ENCODE results near the gene ST6GALNAC6.
"Not testable (repeated sequence)": the region's sequence is repeated elsewhere in the genome, so short reads cannot be mapped to it uniquely, and the experiment has no call there.

ST6GALNAC6 gene

GRCh38 chr9:127887792-127888191, 11.6 kb downstream of the ST6GALNAC6 start:
- DNase-seq: peak; percentile 39

- no peak for DNase-seq
Measured at GRCh38 chr9:127886401-127886972, 12.9 kb downstream of the ST6GALNAC6 start.

DNA sequence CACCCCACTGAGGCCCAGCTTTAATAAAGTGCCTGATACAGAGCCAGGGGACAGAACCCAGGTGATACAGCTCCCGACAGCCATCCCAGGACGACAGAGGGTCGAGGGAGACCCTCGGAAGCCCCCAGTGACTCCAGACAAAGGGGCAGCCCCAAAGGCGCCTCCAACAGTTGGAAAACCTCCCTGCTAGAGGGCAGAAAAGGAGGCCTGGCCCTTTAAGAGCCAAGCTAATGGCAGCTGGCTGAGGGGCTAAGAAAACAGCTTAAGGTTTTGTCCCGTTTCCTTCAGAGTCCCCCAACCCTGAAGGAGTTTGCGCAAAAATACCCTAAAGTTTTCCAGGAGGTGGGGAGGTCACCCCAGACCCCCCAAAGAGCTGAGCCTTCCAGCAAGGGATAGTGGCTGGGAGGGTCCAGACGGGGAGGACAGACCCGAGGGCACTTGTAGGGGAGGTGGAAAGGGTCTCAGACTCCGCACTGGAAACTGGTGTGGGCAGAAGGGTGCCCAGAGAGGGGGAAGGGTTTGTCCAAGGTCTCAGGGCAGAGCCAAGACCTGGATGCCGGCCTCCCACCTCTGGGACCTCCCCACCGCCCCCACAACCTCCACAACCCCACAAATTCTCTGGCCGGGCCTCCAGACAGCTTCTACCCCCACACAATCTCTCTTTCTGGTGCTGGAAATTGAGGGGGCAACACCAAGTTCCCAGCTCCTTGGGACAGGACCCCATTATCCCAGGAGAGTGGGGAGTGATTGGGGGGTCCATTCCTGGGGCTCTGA, 13.7 kb downstream of the ST6GALNAC6 start:
- no peak for DNase-seq

DNA sequence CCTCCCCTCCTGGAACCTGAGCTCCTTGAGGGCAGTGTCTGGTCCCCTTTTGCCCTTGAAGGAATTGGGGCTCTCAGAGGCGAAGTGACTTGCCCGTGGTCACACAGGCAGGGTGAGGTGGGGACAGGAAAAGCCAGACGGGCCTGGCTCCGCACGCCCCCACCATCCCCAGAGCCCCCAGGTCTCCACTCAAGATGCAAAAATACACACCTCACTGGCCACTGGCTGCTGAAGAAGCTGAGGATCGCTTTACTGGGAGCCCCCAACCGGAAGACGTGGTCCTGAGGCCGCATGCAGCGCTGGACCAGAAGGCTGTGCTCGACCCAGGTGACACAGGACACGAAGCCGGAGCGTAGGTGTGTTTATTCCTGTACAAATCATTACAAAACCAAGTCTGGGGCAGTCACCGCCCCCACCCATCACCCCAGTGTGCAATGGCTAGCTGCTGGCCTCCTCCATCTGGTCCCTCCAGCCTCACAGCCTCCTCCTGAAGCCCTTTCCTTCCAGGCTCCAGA, 14.4 kb downstream of the ST6GALNAC6 start:
- DNase-seq: no peak

- no peak for DNase-seq
Measured at GRCh38 chr9:127884427-127884911, 14.9 kb downstream of the ST6GALNAC6 start.

DNA sequence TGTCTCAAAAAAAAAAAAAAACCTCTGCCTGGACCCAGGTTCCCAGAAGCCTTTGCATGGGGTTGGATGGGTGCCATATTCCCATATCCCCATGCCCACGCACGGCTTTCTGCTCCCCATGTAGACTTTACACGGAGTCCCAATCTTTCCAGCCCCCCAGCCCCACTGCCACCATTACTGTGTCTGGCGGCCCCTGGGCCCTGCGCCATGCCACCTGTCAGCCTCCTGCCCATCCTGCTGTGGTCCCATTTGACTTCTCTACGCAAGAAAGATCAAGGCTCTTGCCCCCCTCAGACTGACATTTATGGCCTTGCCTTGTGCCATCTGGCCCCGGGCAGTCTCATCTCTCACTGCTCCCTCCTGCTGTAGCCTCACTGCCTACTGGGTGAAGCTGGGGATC, 15.4 kb downstream of the ST6GALNAC6 start:
- no peak for DNase-seq

DNA sequence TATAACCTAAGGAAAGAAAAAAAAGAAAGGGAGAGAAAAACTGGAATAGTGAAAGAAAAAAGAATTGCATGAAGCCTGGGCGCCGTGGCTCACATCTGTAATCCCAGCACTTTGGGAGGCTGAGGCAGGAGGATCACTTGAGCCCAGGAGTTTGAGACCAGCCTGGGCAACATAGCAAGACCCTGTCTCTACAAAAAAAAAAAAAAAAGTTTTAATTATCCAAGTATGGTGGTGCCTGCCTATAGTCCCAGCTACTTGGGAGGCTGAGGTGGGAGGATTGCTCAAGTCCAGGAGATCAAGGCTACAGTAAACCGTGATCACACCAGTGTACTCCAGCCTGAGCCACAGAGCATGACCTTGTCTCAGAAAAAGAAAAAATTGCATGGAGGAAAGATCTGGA, 17.7 kb downstream of the ST6GALNAC6 start:
- DNase-seq: not testable (repeated sequence)

DNA sequence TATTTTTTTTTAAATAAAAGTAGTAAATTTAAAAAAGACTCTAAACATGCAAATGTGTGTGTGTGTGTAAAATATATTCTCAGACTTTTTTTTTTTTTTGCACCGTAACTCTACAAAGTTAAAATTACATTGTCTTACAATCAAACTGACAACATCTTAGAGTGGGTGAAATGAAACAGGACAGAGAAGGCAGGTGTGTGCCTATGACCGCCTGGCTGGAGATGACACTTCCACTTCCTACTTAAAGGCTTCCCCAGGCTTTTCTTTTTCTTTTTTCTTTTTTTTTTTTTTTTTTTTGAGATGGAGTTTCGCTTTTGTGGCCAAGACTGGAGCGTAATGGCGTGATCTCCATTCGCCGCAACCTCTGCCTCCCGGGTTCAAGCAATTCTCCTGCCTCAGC, 19.3 kb downstream of the ST6GALNAC6 start:
- DNase-seq: no peak

DNA sequence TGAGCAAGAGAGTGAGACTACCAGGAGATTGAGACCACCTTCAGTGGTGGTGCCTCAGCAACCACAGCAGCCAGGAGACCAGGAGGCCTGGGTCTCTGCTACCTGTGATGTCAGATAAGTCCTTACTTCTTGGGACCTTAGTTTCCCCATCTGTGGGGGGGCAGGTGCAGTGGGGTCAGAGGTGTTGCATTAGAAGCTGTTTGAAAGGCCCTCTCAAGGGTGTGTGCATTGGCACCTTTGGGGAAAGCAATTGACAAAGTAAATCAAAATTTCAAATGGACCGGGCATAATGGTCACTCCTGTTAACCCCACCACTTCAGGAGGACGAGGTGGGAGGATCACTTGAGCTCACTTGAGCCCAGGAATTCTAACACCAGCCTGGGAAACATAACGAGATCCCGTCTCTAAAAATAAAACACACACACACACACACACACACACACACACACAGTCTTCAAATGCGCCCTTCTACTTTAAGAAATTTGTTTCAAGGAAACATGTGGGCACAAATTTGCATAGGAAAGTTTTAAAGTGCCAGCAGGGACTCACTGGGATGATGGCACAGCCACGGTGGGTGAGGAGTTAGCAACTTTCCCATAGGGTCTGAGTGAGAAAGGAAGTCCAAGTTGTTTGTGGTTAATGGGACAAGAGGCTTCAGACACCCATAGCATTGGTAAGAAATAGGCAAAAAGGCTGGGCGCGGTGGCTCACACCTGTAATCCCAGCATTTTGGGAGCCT, 20.6 kb downstream of the ST6GALNAC6 start:
- no peak for DNase-seq

- DNase-seq: no peak
Measured at GRCh38 chr9:127878001-127878651, 21.3 kb downstream of the ST6GALNAC6 start.

DNA sequence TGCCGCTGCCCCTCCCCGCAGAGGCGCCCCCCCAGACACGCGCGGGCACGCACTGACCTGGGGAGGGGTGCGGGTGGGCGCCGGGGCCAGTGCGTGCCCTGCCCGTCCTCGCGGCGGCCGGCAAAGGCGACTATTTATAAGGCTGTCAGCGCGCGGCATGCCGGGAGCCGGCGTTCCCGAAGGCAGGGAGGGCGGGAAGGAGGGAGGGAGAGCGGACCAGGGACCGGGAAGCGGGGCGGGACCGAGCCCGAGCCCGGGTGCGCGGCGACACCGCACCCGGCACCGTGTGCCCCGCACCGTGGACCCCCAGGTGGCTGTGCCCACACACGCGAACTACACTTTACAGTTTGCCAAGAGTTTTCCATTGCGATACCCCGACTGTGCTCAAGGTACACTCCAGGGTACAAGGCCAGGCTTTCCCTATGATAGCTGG, 21.8 kb downstream of the ST6GALNAC6 start, which contains the start of gene AK1:
Gene AK1 (minus strand): TSS at position 110 of the 433 bp plus-strand sequence. CDS start 3,058 bp downstream, outside the sequence.
- peak; percentile 83 for DNase-seq

DNA sequence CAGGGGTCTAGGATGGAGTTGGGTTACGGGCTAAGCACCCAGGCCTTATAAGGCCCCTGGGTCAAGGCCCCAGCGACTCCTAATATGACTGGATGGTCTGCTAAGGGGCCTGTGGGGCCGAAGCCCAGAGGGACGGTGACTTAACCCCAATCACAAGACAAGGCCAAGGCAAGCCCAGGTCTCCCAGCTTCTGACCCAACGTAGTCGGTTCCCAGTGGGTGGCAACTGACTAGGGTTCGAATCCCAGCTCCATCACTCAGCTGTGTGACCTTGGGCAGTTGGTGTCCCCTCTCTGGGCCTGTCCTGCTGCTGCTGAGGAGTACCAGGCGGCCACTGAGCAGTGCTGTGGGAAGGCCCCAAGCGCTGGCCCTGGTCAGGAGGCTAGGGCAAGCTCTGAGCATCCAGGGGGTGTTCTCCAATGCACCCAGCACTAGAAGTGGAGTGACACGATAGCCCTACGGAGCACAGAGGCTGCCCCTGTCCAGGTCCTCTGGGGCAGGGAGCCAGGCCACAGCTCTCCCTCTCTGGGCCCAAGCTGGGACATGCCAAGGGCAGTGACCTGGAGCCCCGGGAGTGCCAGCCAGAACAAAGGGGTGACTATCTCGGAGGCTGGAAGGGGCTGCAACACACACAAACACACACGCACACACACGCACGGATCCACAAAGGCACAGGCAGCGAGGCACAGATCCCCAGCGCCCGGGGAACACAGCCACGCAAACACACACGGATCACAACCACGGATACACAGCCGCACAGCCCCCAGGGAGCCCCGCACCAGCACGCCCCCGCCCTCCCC, 22.4 kb downstream of the ST6GALNAC6 start:
- peak; percentile 66 for DNase-seq

DNA sequence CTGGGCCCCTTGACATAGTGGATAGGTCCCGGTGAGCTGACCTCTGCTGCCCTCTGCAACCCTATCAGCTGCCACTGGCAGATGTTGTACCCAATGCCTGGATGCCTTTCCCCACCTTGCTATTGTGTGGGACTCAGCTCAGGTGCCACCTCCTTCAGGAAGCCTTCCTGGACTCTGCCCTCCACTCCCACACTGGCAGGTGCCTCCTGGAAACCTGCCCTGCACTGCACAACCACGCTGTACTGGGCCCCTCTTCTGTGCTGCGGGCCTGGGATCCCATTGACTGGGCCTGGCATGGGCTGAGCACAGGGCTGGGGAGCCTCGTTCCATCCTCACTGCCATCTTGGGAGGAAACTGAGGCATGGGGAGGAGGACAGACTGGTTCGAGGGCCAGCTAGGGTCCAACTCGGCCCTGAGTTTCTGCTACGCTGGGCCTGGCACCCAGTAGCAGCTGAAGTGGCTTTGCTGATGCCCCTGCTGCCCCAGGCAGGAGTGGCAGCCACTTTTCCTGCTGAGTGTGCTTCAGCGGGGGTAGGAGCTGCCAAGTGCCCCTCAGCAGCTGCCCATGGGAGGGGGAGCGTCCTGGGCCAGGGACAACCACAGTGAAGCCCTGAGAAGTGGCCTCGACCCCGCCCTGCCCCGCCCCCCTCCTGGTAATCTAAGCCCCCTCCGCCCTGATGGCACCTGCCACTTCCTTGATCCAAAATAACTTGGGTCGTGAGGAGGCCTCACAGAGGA, 23.2 kb downstream of the ST6GALNAC6 start:
- no peak for DNase-seq

GRCh38 chr9:127875306-127875966, 24.0 kb downstream of the ST6GALNAC6 start:
- no peak for DNase-seq

DNA sequence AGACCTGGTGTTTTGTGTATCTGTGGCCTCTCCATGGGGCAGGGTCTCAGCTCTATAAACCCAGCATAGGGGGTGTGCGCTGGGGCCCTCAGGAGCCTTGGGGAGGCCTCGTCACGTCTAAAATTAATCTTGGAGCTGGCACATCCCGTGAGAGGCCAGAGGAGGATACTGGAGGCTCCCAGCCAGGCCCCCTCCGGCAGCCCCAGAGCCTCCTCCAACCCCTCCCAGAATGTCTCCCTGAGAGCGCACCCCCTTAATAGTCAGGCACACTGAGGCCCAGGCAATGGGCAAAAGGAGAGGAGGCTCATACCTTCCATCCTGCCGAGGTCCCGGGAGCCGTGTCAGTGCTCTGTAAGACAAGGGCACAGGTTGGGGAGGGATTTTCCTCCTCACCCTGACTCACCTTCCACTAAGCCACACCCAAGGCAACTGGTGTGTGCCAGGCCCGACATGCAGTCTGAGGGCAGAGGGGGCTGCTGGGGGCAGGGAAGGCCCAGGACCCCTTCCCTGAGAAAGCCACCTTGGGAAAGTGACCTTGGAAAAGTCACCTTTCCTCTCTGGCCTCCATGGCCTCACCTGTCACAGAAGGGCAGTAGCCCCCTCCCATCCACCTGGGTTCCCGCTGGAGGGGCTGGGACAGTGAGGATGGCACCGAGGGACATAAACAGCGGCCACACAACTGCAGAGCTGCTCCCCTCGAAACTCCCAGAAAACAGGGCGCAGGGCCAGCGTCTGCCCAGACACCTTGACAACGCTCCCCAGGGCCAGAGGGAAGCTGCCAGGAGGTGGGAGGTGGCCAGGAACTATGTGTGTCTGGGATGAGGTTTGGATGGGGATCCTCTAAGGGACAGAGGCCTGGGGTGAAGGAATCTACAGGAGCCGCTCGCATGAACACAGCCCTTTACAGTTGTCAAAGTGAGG, 24.8 kb downstream of the ST6GALNAC6 start:
- DNase-seq: no peak

- DNase-seq: no peak
Measured at GRCh38 chr9:127873886-127874285, 25.5 kb downstream of the ST6GALNAC6 start.

GRCh38 chr9:127873223-127873691, 26.1 kb downstream of the ST6GALNAC6 start:
- DNase-seq: peak; percentile 78

- DNase-seq: no peak
Measured at GRCh38 chr9:127872369-127873222, 26.8 kb downstream of the ST6GALNAC6 start.
